Muscle of arm (tissue), 12 donors: ENCODE results near the gene SMIM26. TPM values are rescaled to one million over a fixed set of nuclear protein-coding genes. Genes with fewer than 3 reads are reported as not detected.

Experiments used
- DNase-seq: peaks from one replicate; pipeline ENCODE4 v3.0.0-alpha.2; 2013
- polyA plus RNA-seq, 12 donors: library from polyadenylated mRNA; unstranded; fragments of 120-200 nt; gene quantifications; one replicate each; pipeline ENCODE4 v1.2.1, GENCODE V29; 2013; ENCODE audit not compliant: insufficient read length in 12 of 12

Gene SMIM26
- polyA plus RNA-seq, 12 donors: 40.6 to 100 (median 85.1) TPM; not detected in 1

- DNase-seq: no peak
Observed at GRCh38 chr20:18567739-18568091, 483 bp downstream of the SMIM26 start.

DNA sequence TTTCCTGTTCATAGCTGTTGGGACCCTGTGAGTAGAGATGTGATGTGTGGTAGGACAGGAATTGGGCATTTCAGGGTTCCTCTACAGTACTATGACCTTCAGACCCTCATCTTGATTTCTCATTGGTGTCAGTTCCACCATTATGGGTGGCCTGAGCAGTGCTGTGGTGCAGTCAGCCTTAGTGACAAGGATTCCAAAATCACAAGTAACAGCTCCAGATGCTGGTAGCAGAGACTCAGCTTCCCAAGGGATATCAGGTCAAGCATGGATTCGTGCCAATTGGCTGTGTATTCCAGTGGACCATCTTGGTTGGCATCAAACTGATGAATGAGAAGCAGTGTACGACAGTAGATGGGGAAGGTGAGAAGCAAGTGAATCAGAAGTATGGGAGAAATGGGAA, 3.8 kb downstream of the SMIM26 start:
- no peak for DNase-seq

- no peak for DNase-seq
Observed at GRCh38 chr20:18571578-18571977, 4.3 kb downstream of the SMIM26 start.

DNA sequence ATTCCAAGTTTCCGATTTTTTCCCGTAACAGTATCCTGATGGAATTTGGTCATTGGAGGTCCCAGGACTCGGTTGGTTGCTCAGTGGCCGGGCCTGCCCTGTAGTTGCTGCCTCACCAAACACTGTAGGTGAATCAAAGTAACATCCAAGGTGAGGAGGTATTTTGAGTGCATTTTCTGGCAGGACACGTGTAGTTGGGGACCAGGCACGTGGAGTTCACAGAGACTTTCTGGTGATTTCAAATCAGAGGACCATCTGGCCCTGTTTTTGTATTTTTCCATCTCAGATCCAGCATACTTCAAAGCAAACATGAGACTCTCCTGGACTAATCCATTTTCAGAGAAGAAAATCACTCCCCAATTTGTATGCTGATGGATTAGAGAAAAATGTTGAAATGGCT, 10.7 kb downstream of the SMIM26 start:
- no peak for DNase-seq

DNA sequence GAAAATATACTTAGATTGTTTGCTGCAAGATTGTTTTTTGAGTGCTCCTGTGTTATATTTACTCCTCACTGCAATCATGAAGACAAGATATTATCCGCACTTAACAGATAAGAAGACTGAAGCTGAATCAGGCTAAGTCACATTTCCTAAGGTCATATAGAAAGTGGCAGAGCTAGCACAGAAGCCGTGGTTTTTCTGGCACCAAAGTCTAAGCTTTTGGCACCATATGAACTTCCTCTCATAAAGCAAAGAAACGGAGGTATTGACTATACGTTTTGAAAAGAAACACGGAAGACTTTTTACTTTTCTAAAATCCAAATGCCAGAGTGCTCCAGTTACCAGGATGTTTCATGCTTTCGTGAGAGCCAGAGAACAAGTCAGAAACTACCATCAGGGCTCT, 11.3 kb downstream of the SMIM26 start:
- DNase-seq: no peak

- no peak for DNase-seq
Observed at GRCh38 chr20:18580012-18580411, 12.8 kb downstream of the SMIM26 start.

DNA sequence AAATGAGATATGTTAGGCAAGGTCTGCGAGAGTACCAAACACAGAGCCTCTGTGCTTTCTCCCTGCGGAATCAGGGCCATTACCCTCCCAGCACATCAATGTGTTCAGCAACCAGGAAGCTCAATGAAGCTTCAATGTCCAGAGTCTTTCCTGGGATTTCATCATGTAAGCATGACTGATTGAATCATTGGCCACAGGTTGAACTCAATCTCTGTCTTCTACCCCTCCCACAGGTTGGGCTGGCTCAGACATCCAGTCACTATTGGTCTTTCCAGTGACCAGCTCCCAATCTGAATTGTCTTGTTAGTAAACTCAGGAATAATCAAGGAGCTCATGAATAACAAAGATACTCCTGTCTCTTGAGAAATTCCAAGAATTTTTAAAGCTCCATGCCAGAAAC, 17.9 kb downstream of the SMIM26 start:
- DNase-seq: no peak

GRCh38 chr20:18587665-18588573, 20.7 kb downstream of the SMIM26 start, which contains the start of gene DTD1:
DTD1 (plus strand) TSS chr20:18588054; CDS start chr20:18588073, 19 bp downstream.
- peak; percentile 80 for DNase-seq

DNA sequence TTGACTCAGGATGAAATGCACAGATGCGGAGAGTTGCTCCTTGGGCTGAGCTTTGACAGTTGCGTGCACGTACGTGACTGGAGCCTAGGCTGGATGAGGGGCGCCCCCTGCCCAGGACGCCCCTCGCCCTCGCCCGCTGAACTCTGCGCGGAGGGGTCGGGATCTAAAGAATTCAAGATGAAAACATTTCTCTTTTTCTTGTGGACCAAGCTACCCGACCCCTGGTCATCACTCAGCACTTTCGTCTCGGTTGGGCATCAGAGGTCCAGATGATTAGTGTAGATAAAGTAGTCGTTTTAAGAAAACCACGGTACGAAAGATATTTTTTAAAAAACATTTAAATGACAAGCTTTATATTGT, 21.3 kb downstream of the SMIM26 start:
- no peak for DNase-seq

- DNase-seq: no peak
Observed at GRCh38 chr20:18589941-18590674, 22.9 kb downstream of the SMIM26 start.

DNA sequence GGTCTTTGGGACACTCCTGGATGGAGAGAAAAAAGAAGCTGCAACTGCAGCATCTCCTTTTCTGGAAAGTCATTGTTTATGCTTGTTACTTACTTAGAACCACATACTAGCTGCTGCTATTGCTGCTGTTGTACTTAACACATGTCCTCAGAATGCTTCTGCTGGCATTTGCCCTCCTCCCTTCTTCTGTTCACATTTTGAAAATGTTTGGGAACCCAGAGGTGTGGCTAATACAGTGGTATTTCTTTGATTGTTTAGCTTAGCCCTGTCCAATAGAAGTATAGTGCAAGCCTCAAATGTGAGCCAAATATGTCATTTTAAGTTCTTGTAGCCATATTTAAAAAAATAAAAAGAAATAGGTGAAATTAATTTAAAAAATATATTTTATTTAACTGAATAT, 29.0 kb downstream of the SMIM26 start:
- no peak for DNase-seq

- DNase-seq: no peak
Observed at GRCh38 chr20:18609741-18610140, 42.5 kb downstream of the SMIM26 start.

- no peak for DNase-seq
Observed at GRCh38 chr20:18611492-18611891, 44.3 kb downstream of the SMIM26 start.

GRCh38 chr20:18613553-18613952, 46.3 kb downstream of the SMIM26 start:
- DNase-seq: no peak

DNA sequence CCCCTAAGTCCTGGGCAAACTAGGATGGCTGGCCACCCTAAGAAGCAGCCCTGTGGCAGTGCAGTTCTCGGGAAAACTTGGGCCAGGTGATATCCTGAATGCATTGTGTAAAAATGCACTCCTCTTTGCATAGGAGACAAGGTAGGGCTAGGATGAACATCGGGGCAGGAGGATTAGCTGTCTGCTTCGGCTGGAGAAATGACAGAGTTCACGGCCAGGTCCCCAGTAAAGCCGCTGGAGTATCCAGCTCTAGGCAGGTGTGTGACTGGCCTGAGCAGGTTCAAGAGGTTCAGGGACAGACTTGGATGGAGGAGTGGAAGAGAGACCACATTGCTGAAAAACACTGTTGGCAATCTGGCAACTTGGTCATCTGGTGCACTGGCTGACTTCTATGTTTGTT, 47.0 kb downstream of the SMIM26 start:
- no peak for DNase-seq

- no peak for DNase-seq
Observed at GRCh38 chr20:18615020-18615650, 47.9 kb downstream of the SMIM26 start.

Other genes with a start within 250 kb of the SMIM26 start
- 1 to 10 TPM in 10 of 12 donors, not detected in 2; 1.5 to 3.7 (median 2.3) TPM for gene DZANK1, start 100.4 kb upstream of the SMIM26 start, polyA plus RNA-seq
- gene POLR3F, start 100.0 kb upstream of the SMIM26 start, polyA plus RNA-seq: 10 to 100 TPM in 11 of 12 donors, not detected in 1; 11.9 to 22.9 (median 14.8) TPM
- 10 to 100 TPM in 11 of 12 donors, not detected in 1; 10.6 to 19.5 (median 12.3) TPM for gene RBBP9, start 70.2 kb upstream of the SMIM26 start, polyA plus RNA-seq
- 10 to 100 TPM in 11 of 12 donors, not detected in 1; 15.1 to 64.7 (median 20.6) TPM for gene SEC23B, start 59.5 kb upstream of the SMIM26 start, polyA plus RNA-seq
- gene DTD1, start 20.6 kb downstream of the SMIM26 start, polyA plus RNA-seq: 10 to 100 TPM in 11 of 12 donors, not detected in 1; 14.5 to 32.0 (median 18.1) TPM
- not detected for gene SCP2D1, start 246.4 kb downstream of the SMIM26 start, polyA plus RNA-seq